Gastrocnemius medialis (tissue), 4 donors: ENCODE measurements around the gene CLMP. TPM values are rescaled to one million over a fixed set of nuclear protein-coding genes. Genes with fewer than 3 reads are reported as not detected.

ENCODE experiments used
- ATAC-seq, 2 donors: fragments of 150-250 bp; one replicate each; pipeline ENCODE4 v1.9.1; 2016
- DNase-seq, 2 donors: peaks; one replicate each; pipeline ENCODE4 v3.0.0-alpha.2; 2019
- H3K27ac ChIP-seq, 4 donors: fragments of 200-600 bp; sonication (generic); 1 replicate in 1 of 4; 2 replicates in 3 of 4; pipeline ENCODE4 v1.5.1; 2016 to 2018; ENCODE audit warnings: mild to moderate bottlenecking in 2 of 4, moderate library complexity in 1 of 4
- H3K27me3 ChIP-seq, 3 donors: fragments of 200-600 bp; sonication (generic) in 2 of 3; 1 replicate in 1 of 3; 2 replicates in 2 of 3; pipeline versions ENCODE4 v1.5.1 to v1.6.0; 2016 to 2019; ENCODE audit warnings: mild to moderate bottlenecking in 1 of 3, moderate library complexity in 1 of 3
- H3K36me3 ChIP-seq, 2 donors: fragments of 200-600 bp; sonication (generic) in 1 of 2; one replicate each; pipeline ENCODE4 v1.5.1; 2017 to 2018
- H3K4me1 ChIP-seq, 2 donors: fragments of 200-600 bp; sonication (generic) in 1 of 2; one replicate each; pipeline ENCODE4 v1.5.1; 2016 to 2017; ENCODE audit warnings: mild to moderate bottlenecking in 2 of 2
- H3K4me3 ChIP-seq, 4 donors: fragments of 200-600 bp; sonication (generic) in 3 of 4; 1 replicate in 1 of 4; 2 replicates in 3 of 4; pipeline ENCODE4 v1.5.1; 2016 to 2019; ENCODE audit warnings: mild to moderate bottlenecking in 2 of 4
- H3K9me3 ChIP-seq, 3 donors: fragments of 200-600 bp; sonication (generic) in 2 of 3; 1 replicate in 1 of 3; 2 replicates in 2 of 3; pipeline ENCODE4 v1.5.1; 2016 to 2019
- CTCF ChIP-seq, 5 experiments: fragments of 450-650 bp in 3 of 5; fragments of 200-600 bp in 2 of 5; sonication (generic) in 2 of 5; IDR thresholded peaks in 4 of 5; conservative IDR thresholded peaks in 1 of 5; 1 replicate in 4 of 5; 2 replicates in 1 of 5; pipeline ENCODE4 v1.5.1; 2016 to 2019; ENCODE audit warnings: antibody characterized with exemption in 5 of 5, mild to moderate bottlenecking in 3 of 5, moderate library complexity in 3 of 5
- POLR2A ChIP-seq, 2 donors: fragments of 450-650 bp; IDR thresholded peaks; one replicate each; pipeline ENCODE4 v1.6.1; 2017; ENCODE audit warnings: antibody characterized with exemption in 2 of 2, mild to moderate bottlenecking in 2 of 2, moderate library complexity in 2 of 2
- in situ Hi-C, 4 donors: fragments of 200-750 bp; cut with MboI; loops; one replicate each; pipeline versions ENCODE4 v1.15.0 to v1.8.0; 2017; ENCODE audit warnings: low sequenced_read_pairs in 4 of 4
- intact Hi-C: fragments of 100-400 bp; cut with DNase I; formaldehyde crosslinking; loops from one replicate; pipeline ENCODE4 v1.15.1; 2023; ENCODE audit warnings: low total_unique reads
- total RNA-seq, 4 donors: library from RNA; depleted of rRNA; stranded (reverse); fragments of >200 nt; gene quantifications; one replicate each; pipeline versions ENCODE4 v1.1.0 to v1.2.3, GENCODE V29; 2016

The CLMP gene
- total RNA-seq, 4 donors from 2014 or later: 2.3 to 12.5 (median 4.4) TPM

GRCh38 chr11:123164732-123165450, 30.2 kb downstream of the CLMP start:
- no peaks in the 10 kb centered on the region for H3K4me1 ChIP-seq
- H3K36me3 ChIP-seq: no peaks in the 10 kb centered on the region
- DNase-seq: no peak
- TF ChIP-seq CTCF (IDR thresholded peaks at IDR 0.05 in 4 of 5, conservative IDR thresholded peaks at IDR 0.05 in 1 of 5) (no peak), POLR2A (IDR thresholded peaks at IDR 0.05) (no peak)
- H3K9me3 ChIP-seq: no peaks in the 10 kb centered on the region
- no peak overlapping the region for H3K27ac ChIP-seq
- no peak for ATAC-seq
- no peak overlapping the region for H3K4me3 ChIP-seq
- intact Hi-C loops: no loop called here
- in situ Hi-C loops: no loop called here
- H3K27me3 ChIP-seq: no peaks in the 10 kb centered on the region

- intact Hi-C loops: no loop called here
These were observed 31.4 kb downstream of the CLMP start for GRCh38 chr11:123163621-123164020.

GRCh38 chr11:123161376-123162030, 33.5 kb downstream of the CLMP start:
- no peaks in the 10 kb centered on the region for H3K9me3 ChIP-seq
- no peaks in the 10 kb centered on the region for H3K36me3 ChIP-seq
- peak in 1 of 2 donors; percentile 22 for DNase-seq
- ATAC-seq: peak; percentile 9 to 30
- intact Hi-C loops (no loop called here), in situ Hi-C loops (no loop called here)
- H3K4me1 ChIP-seq: no peaks in the 10 kb centered on the region
- TF ChIP-seq CTCF (IDR thresholded peaks at IDR 0.05 in 4 of 5, conservative IDR thresholded peaks at IDR 0.05 in 1 of 5): no peak
- no peak for TF ChIP-seq POLR2A (IDR thresholded peaks at IDR 0.05)
- no peaks in the 10 kb centered on the region for H3K27me3 ChIP-seq
- H3K4me3 ChIP-seq: no peak overlapping the region
- no peak overlapping the region for H3K27ac ChIP-seq

More at GRCh38 chr11:123163621-123164020, 31.4 kb downstream of the CLMP start:
- Histone ChIP-seq H3K4me1 (no peaks in the 10 kb centered on the region), H3K36me3 (no peaks in the 10 kb centered on the region), H3K27me3 (no peaks in the 10 kb centered on the region), H3K27ac (no peak overlapping the region), H3K4me3 (no peak overlapping the region), H3K9me3 (no peaks in the 10 kb centered on the region)
- DNase-seq (no peak), ATAC-seq (no peak)
- TF ChIP-seq POLR2A (IDR thresholded peaks at IDR 0.05): no peak
- no peak for TF ChIP-seq CTCF (IDR thresholded peaks at IDR 0.05 in 4 of 5, conservative IDR thresholded peaks at IDR 0.05 in 1 of 5)
- in situ Hi-C loops: no loop called here

- no peaks in the 10 kb centered on the region for H3K9me3 ChIP-seq
- intact Hi-C loops: no loop called here
- DNase-seq (no peak), ATAC-seq (no peak)
- H3K27ac ChIP-seq: no peak overlapping the region
- H3K36me3 ChIP-seq: no peaks in the 10 kb centered on the region
- no peak overlapping the region for H3K4me3 ChIP-seq
- in situ Hi-C loops: no loop called here
- no peaks in the 10 kb centered on the region for H3K4me1 ChIP-seq
- no peak for TF ChIP-seq POLR2A (IDR thresholded peaks at IDR 0.05)
- TF ChIP-seq CTCF (IDR thresholded peaks at IDR 0.05 in 4 of 5, conservative IDR thresholded peaks at IDR 0.05 in 1 of 5): no peak
- H3K27me3 ChIP-seq: peaks cover 0 to 6% (median 0%) of the 10 kb centered on the region in 3 donors
These were observed 35.7 kb downstream of the CLMP start for GRCh38 chr11:123159183-123159857.
